NCI-H524 treated with DMSO at 0.1 percent for 48 hours (cell line): ENCODE measurements around the gene CAD.
"Not testable (repeated sequence)": the region's sequence is repeated elsewhere in the genome, so short reads cannot be mapped to it uniquely, and the experiment has no call there.

Experiments used
- DNase-seq: peaks from one replicate; lab custom pipeline; 2025; lab: John Stamatoyannopoulos, UW

CAD gene

DNA sequence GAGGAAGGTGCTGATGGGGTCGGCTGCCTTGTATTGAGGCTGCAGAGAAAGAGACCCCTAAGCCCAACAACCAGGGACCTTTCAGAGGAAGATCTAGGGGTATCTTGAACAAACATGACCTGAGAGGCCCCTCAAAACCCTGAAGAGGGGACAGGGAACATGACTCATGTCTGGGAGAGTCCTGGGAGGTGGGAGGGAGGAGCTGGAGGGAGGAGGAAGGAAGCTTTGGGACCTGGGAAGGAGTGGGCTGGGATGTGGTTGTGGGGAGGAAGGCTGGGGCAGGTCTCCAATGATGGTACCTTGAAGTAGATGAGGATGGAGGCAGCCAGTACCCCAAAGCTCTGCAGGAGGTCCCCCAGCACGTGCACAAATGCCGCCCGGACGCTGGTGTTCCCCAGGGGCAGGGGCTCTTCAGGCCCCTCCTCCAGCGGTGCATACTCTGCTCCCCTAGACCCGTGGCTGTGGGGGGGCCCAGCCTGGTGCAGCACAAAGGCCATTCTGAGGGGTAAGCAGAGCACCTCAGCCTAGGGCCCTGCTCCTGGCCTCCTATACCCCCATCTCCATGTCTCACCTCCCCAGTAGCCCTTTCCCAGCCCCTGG is 39.8 kb downstream of the CAD start:
- no peak for DNase-seq

DNA sequence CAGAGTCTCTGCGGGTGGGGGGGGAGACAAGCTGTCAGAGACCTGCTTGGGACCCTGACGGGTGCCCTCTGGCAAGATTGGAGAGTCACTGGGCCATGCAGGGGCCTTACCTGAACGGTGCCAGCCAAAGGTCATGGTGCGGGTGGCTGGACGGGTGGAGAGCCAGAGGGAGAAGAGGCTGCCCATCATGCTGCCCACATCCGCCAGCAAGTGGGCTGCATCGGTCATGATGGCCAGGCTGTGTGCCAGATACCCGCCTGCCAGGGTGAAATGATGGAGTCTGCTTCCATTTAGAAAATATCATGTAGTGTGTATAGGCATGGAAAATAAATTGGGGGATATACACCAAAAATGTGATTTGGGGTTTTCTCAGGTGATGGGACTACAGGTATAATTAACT is 40.9 kb downstream of the CAD start:
- DNase-seq: no peak

DNA sequence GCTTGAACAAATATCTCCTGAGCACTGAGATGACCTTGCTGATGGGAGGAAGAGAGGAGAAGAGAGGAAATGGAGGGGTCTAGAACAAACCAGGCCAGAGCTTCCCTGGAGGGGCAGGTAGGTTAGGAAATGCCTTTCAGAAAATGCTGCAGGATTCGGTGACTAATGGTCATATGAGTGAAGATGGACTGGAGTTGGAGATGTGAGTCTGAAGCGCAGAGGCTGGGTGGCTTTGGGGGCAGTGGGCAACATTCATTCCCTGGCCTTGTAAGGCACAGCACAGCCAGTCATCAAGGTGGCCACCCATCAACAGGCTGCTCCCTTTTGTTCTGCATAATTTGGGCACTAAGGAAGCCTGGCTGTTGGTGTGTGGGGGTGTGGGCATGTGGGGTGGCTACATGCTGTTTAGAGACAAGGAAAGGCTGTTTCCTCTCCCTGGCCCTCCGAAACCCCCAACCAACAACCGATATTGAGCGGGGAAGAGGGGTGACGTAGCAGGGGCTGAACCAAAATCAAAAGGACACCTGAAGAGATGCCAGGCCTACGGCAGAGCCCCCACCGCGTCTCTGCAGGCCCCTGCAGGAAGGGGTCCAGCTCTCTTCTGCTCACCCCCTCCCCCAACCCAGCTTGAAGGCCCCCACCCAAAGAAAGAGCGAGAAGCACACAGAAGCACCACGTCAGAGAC is 44.2 kb downstream of the CAD start:
- no peak for DNase-seq

DNA sequence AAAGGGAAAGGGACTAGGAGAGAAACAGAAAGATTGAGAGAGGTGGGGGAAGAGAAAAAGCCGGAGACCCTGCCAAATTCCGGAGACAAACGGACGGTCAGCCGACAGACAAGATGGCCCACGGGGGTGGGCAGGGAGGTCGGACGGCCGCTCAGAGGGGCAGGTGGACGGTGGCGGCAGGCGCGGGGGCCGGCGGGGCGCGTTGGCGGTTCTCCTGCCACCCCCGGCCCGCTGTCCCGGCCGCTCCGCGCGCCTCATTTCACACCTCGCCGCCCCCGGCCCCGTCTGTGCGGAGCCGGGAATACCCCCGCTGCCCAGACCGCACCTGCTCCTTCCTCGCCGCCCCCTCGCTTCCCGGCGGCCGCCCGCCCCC is 44.7 kb downstream of the CAD start:
- no peak for DNase-seq

DNA sequence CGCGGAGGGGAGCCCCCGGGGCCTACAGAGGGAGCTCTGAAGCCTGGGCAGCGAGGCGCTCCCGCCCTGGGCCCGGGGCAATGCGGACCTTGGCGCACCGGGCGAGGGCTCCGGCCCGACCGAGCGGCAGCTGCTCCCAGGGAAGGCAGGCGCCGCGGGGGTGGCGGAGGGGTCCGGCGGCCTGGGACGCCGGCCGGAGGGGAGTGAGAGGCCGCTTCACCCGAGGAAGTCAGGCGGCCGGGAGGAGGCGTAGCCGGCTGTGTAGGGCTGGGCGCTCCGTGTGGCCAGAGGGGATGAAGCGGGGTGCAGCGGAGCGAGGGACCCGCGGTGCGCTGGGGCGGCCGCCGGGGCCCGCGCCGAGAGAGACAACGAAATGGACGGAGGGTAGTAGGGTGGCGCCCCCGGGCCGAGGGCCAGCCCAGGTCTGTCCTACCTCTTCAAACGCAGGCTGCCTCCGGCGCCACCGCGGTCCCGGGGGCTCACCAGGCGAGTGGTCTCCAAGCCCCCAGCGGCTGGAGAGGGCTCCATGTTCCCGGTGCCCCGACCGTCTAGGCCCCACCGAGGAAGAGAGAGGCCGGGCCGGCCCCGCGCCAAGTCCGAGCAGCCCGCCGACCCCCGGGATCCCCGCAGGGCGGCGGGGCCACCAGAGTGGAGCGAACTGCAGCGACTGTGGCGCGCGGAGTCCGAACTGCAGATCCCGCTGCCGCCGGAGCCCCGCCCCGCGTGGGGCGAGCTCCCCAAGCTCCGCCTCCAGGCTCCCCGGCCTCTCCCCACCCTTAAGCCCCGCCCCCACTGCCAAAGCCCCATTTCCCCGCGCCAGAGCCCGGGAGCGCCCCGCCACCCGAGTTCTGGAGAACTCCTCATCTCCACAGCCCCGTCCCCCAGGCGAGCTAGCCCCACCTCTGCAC is 45.5 kb downstream of the CAD start, which contains the start of gene SLC30A3:
TSS of gene SLC30A3 (minus strand) at position 669 of the 908 bp plus-strand sequence. CDS start at position 528, 141 bp downstream.
- DNase-seq: no peak

DNA sequence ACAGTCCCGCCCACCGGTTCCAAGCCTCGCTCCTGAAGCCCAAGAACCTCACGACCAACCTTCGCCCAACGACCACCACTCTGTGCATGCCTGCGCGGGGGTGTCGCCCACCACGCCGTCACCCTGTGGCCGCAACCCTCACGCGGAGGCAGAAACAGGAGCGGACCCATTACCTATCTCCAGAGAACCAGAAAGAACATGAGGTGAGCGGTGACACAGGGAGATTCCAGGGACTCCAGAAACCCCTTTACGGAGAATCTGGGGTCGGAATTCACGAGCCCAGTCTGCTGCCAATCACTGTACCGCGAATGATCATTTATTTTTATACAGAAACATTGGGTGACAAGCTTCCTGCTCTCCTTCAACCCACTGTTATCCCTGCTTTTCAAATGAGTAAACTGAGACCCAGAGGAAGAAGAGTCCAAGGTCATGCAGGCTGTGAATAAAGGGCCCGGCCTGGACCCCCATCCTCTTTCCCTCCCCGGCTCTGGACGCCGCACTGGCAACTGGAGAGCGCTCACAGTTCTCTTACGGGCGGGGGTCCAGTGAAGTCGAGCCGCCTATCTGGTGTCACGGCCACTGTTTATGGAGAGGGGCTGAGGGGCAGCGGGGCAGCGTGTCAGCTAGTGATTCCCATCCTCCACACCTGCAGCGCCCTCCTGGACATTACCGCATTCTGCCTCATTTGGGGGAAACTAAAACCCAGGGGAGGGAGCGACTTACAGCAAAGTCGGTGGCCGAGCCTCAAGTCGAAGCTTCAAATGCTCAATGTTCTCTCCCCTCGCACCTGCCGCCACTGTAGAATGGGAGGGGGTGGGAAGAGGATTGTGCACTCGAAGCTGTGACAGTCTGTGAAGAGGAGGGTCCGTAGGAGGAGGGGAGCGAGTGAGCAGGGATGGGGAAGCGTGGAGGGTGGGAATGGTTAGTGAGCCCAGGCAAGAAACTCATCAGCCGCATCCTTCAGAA is 46.4 kb downstream of the CAD start:
- no peak for DNase-seq

DNA sequence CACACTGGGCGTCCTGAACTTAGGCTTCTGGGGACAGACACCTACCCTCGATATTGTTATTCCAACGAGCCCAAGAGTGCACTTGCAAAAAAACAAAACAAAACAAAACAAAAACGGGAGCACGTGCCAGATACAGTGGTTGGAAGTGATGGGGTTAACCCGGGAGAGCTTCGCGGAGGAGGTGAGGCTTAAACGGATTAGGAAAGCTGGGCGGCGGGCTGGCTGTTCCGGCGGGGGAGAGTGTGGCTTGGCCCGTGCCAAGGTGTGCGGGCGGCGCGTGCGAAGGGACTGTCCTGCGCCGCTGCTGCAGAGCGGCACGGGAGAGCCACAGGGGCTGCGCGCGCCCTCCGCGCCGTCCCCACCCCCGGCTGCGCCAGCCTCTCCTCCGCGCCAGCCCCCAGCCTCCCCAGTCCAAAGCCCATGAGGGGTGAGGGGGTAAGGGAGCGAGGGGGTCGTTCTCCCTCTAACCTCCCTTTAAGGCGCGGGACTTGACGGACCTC is 47.1 kb downstream of the CAD start:
- no peak for DNase-seq

DNA sequence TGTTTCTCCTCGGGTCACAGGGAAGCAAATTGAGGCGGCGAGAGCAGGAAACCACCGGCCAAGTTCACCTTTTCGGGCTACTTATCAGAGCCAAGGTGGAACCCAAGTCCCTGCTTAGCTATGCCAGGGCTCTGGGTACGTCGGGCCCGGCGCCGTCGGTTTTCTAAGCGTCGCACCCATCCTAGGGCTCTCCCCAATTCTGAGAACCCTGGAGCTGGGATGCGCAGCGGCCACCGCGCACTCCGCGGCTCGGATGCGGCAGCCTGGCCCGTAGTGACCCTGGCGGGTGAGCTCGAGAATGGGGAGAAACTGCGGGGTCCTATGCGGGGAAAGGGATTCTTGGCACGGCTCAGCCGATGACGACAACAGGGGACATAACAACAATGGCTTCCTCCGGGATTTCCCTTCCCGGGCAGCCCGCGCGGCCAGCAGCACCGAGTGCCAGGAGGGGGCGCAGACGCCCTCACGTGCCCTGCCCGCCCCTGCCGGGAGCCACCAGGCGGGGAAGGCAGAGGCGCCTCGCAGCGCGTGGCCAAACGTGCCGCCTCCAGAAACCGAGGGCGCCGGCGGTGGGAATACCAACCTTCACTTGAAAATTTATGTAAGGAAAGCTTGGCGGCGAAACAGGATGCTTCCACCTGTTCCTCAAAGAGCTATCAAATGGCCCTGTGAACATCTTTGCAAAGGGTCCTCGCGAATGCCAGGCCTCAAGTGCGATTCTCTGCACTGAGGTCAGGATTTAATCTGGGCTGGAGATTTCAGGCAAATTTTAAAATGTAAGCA is 47.8 kb downstream of the CAD start:
- DNase-seq: peak; percentile 15

DNA sequence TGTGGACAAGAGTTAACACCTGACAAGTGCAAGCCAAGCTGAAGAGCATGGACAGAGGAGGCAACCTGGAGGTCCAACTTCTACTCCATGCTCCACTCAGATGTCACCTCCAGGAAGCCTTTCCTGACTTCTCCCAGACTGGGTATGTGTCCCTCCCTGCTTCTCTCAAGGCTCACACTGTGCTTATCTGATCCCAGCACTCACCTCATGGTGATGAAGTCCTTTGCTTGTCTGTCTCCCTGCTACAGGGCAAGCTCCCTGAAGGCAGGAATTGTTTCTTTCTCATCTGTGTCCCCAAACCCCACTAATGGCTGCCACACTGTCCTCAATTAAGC is 48.3 kb downstream of the CAD start:
- no peak for DNase-seq

DNA sequence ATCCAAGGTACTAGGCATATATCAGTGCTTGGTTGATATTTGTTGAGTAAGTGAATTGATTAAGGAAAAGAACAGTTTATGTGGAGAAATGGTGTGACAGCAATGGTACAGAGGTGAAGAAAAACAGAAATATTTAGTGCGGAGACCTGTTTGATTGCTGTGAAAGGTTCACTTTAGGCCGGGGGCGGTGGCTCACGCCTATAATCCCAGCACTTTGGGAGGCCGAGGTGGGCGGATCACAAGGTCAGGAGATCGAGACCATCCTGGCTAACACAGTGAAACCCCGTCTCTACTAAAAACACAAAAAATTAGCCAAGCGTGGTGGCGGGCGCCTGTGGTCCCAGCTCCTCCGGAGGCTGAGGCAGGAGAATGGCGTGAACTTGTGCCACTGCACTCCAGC is 51.1 kb downstream of the CAD start:
- not testable (repeated sequence) for DNase-seq

DNA sequence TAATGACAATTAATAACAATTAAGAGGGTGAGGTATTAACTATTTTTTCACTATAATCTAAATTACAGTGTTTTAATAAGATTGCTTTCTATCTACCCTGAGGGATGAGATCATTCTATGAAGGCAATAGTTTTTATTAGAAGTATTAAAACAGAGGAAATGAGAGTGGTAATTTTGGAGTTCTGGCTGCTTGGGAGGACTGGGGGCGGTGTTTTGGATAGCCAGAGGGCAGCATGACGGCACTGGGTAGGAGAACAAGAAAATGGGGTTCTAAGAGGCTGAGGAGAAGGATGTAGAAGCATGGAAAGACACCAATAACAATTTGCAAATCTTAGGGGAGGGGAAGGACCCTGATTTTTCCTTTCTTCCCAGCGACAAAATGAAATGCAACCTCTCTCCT is 53.0 kb downstream of the CAD start:
- DNase-seq: no peak

DNA sequence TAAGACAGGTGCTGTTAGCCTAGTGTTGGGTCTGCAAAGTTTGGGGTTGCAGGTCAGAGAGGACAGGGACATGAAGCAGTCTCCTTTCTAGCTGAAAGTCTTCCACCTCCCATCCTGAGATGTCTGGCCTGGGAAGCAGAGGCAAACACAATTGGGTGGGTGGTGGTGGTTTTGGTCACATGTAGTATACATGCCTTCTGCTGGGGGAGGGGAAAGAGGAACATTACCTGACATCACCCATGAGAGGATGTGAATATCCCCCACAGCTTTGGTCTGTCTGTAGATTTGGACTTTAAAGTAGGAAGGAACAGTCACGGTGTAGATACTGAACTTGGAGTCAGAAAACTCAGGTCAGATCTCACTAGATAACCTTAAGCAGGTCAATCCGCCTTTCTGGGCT is 53.5 kb downstream of the CAD start:
- no peak for DNase-seq

DNA sequence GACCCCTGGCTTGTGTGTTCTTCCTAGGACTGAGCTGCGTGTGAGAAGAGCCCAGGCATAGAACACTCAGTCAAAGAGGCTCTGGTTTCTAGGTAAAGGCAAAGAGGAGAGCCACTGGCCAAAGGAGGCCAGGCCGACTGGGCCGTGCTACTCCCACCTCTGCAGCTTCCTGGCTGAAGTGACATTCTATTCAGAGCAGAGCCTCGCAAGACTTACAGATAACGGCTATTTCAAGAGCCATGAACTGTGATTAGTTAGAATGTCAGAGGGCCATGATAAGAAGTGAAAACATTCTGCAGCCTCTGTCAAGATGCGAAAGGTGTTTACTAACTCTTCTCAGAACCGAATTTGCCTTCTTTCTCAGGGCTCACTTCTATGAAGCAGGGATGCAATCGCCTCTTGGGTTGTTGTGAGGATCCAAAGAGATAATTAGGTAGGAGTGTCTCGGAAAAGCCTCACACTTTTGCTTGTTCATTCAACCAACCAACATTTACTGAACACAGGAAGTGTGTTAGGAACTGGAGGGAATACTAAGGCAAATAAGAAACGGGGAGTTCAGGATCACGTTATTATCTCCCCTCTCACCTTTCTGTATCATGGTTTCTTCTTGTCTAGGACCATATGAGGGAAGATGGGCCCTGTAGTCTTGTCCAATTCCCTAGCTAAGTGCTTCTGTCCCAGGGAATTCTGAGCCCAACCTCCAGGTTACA is 54.6 kb downstream of the CAD start:
- no peak for DNase-seq

DNA sequence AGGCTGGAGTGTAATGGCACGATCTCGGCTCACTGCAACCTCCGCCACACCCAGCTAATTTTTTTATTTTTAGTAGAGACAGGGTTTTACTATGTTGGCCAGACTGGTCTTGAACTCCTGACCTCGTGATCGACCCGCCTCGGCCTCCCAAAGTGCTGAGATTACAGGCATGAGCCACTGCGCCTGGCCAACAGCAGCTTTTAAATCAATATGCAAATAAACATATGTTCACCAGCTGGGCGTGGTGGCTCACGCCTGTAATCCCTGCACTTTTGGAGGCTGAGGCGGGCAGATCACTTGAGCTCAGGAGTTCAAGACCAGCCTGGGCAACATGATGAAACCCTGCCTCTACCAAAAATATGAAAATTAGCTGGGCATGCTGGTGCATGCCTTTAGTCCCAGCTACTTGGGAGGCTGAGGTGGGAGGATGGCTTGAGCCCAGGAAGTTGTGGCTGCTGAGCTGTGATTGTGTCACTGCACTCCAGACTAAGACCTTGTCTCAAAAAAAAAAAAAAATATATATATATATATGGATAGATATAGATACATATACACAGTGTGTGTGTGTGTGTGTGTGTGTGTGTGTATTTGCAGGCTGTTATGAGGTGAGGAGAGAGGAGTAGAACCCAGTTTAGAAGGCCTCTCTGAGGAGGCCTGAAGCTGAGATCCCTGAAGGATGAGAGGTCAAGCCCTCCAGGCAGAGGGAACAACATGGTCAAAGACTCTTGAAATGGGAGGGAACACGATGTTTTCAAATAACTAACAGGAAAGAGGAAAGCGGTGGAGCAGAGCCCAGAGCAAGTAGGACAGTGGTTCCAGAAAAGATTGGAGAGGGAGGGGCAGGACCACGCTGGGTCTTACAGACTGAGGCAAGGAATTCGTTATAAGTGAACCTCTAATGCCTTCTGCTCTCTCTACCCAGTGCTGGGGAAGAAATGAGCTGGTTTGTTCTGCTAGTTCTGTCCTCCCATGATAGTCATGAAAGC is 55.7 kb downstream of the CAD start:
- not testable (repeated sequence) for DNase-seq

DNA sequence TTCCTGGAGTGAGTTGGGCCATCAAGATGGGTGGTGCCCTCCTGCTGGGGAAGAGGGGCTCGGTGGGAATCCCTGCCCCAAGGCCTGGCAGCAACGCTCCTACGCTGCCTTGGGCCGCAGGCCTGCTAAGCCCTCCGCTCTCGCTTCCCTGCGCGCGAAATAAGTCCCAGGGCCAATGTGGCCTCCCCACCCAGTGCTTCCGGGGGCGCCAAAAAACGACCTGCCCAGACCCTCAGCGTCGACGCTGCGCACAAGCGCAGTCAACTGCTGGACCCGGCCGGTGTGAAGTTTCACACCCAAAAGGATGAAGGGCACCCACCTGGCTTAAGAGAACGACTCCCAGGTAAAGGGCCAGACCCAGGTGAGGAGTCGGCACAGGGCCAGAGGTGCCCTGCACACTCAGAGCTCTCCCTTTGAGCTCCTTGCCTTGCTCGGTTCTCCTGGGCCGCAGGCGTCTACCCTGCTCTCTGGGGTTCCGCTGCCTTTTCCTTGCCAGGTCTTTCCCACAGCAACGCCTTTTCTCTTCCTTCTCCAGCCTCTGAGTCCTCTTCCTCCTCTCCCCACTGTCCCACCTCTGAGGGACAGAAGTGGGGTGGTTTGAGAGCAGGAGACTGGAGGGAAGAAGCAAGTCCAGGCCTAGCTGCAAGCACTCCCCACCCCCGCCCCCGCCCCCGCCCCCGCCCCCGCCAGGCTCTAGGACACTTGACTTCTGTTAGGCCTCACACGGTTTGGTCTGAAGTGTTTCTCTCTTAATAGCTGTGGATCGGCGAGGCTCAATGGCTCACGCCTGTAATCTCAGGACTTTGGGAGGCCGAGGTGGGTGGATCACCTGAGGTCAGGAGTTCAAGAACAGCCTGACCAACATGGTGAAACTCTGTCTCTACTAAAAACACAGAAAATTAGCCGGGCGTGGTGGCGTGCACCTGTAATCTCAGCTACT is 58.3 kb downstream of the CAD start, which contains the start of gene DNAJC5G:
TSS of gene DNAJC5G (plus strand) at position 223 of the 940 bp plus-strand sequence. CDS start 1,296 bp downstream, outside the sequence.
- no peak for DNase-seq

DNA sequence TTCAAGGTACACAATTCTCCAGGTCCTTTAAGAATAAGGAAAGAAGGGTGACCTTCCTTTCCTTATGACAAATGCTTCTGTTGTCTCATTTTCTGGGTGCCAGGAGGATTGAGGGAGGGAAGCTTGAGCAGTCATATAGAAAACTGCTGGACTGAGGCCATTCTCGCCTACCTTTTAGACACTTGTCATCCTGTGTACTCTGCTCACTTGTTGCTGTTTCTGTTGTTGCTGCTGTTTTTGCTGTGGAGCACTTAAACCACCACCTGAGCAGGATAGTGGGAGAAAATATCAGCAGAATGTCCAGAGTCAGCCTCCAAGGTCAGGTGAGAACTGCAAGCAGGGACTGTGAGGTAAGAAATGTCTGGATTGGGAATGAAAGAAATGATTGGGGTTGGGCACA is 60.8 kb downstream of the CAD start:
- DNase-seq: no peak

DNA sequence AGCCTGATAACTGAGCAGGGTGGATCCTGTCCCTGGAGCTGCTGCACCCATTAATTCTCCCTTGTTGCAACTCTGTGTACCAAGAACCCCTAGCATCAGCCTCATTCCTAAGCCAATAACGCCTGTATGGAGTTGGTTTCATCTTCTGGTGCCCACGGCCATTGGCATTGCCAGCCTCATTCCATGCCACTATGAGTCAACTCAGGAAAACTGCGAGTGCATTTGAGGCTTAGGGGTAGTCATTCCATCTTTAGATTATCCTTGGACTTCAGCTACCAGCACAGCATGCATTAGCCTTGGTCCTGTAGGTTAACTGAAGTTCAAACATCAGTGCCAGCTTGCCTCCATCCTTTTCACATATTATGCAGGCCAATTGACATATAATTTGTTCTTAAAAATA is 63.7 kb downstream of the CAD start:
- no peak for DNase-seq

DNA sequence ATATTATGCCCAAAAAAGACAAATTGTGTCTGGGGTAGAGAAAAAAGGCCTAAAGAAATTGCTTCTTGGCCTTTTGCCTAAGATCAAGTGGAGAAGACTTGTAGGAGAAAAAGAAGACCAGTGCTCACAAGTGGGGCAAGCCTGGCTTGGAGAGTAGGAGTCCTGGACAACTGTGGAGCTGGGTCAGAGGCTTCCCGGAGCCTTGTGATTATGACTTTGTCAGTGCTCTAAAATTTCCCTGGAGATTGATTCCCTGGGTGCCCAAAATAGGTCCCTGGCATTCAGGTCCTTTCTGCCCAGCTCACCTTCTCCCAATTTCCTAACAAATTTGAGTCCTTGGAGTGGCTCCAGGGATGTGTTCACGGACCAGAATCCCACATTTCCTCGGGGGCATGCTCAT is 64.3 kb downstream of the CAD start:
- no peak for DNase-seq
